ENCODE measurements around the gene APOC3.

APOC3 gene

DNA sequence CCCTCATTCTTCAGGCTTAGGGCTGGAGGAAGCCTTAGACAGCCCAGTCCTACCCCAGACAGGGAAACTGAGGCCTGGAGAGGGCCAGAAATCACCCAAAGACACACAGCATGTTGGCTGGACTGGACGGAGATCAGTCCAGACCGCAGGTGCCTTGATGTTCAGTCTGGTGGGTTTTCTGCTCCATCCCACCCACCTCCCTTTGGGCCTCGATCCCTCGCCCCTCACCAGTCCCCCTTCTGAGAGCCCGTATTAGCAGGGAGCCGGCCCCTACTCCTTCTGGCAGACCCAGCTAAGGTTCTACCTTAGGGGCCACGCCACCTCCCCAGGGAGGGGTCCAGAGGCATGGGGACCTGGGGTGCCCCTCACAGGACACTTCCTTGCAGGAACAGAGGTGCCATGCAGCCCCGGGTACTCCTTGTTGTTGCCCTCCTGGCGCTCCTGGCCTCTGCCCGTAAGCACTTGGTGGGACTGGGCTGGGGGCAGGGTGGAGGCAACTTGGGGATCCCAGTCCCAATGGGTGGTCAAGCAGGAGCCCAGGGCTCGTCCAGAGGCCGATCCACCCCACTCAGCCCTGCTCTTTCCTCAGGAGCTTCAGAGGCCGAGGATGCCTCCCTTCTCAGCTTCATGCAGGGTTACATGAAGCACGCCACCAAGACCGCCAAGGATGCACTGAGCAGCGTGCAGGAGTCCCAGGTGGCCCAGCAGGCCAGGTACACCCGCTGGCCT is 641 bp downstream of the APOC3 start:
- TF ChIP-seq TAF1 (IDR thresholded peaks at IDR 0.05; ENCODE audit: borderline replicate concordance, insufficient read depth, low read length) (no peak), POLR2AphosphoS5 (IDR thresholded peaks at IDR 0.05; ENCODE audit: low read depth, low read length) (no peak), SIN3A (IDR thresholded peaks at IDR 0.05; ENCODE audit: borderline replicate concordance, insufficient read depth, low read length) (no peak), FOXP2 (optimal IDR thresholded peaks at IDR 0.05; ENCODE audit: borderline replicate concordance, extremely low read depth, extremely low read length, insufficient read depth) (no peak)
- TF ChIP-seq, protein P1, sequence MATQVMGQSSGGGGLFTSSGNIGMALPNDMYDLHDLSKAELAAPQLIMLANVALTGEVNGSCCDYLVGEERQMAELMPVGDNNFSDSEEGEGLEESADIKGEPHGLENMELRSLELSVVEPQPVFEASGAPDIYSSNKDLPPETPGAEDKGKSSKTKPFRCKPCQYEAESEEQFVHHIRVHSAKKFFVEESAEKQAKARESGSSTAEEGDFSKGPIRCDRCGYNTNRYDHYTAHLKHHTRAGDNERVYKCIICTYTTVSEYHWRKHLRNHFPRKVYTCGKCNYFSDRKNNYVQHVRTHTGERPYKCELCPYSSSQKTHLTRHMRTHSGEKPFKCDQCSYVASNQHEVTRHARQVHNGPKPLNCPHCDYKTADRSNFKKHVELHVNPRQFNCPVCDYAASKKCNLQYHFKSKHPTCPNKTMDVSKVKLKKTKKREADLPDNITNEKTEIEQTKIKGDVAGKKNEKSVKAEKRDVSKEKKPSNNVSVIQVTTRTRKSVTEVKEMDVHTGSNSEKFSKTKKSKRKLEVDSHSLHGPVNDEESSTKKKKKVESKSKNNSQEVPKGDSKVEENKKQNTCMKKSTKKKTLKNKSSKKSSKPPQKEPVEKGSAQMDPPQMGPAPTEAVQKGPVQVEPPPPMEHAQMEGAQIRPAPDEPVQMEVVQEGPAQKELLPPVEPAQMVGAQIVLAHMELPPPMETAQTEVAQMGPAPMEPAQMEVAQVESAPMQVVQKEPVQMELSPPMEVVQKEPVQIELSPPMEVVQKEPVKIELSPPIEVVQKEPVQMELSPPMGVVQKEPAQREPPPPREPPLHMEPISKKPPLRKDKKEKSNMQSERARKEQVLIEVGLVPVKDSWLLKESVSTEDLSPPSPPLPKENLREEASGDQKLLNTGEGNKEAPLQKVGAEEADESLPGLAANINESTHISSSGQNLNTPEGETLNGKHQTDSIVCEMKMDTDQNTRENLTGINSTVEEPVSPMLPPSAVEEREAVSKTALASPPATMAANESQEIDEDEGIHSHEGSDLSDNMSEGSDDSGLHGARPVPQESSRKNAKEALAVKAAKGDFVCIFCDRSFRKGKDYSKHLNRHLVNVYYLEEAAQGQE (IDR thresholded peaks at IDR 0.05; ENCODE audit: insufficient read depth in 1 of 2, low read depth in 2 of 2, low read length in 2 of 2), result no peak

DNA sequence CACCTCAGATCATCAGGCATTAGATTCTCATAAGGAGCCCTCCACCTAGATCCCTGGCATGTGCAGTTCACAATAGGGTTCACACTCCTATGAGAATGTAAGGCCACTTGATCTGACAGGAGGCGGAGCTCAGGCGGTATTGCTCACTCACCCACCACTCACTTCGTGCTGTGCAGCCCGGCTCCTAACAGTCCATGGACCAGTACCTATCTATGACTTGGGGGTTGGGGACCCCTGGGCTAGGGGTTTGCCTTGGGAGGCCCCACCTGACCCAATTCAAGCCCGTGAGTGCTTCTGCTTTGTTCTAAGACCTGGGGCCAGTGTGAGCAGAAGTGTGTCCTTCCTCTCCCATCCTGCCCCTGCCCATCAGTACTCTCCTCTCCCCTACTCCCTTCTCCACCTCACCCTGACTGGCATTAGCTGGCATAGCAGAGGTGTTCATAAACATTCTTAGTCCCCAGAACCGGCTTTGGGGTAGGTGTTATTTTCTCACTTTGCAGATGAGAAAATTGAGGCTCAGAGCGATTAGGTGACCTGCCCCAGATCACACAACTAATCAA is 2.2 kb downstream of the APOC3 start:
- no peak for TF ChIP-seq FOXP2 (optimal IDR thresholded peaks at IDR 0.05; ENCODE audit: borderline replicate concordance, extremely low read depth, extremely low read length, insufficient read depth)
- TF ChIP-seq, protein P1 (IDR thresholded peaks at IDR 0.05; ENCODE audit: insufficient read depth in 1 of 2, low read depth in 2 of 2, low read length in 2 of 2), result no peak
- no peak for TF ChIP-seq POLR2AphosphoS5 (IDR thresholded peaks at IDR 0.05; ENCODE audit: low read depth, low read length)

DNA sequence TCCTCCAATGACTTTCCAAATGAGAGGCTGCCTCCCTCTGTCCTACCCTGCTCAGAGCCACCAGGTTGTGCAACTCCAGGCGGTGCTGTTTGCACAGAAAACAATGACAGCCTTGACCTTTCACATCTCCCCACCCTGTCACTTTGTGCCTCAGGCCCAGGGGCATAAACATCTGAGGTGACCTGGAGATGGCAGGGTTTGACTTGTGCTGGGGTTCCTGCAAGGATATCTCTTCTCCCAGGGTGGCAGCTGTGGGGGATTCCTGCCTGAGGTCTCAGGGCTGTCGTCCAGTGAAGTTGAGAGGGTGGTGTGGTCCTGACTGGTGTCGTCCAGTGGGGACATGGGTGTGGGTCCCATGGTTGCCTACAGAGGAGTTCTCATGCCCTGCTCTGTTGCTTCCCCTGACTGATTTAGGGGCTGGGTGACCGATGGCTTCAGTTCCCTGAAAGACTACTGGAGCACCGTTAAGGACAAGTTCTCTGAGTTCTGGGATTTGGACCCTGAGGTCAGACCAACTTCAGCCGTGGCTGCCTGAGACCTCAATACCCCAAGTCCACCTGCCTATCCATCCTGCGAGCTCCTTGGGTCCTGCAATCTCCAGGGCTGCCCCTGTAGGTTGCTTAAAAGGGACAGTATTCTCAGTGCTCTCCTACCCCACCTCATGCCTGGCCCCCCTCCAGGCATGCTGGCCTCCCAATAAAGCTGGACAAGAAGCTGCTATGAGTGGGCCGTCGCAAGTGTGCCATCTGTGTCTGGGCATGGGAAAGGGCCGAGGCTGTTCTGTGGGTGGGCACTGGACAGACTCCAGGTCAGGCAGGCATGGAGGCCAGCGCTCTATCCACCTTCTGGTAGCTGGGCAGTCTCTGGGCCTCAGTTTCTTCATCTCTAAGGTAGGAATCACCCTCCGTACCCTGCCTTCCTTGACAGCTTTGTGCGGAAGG is 2.9 kb downstream of the APOC3 start:
- TF ChIP-seq POLR2AphosphoS5 (IDR thresholded peaks at IDR 0.05; ENCODE audit: low read depth, low read length), result no peak
- TF ChIP-seq, protein P1 (IDR thresholded peaks at IDR 0.05; ENCODE audit: insufficient read depth in 1 of 2, low read depth in 2 of 2, low read length in 2 of 2), result no peak
- no peak for TF ChIP-seq SIN3A (IDR thresholded peaks at IDR 0.05; ENCODE audit: borderline replicate concordance, insufficient read depth, low read length)
- no peak for TF ChIP-seq FOXP2 (optimal IDR thresholded peaks at IDR 0.05; ENCODE audit: borderline replicate concordance, extremely low read depth, extremely low read length, insufficient read depth)
- TF ChIP-seq TAF1 (IDR thresholded peaks at IDR 0.05; ENCODE audit: borderline replicate concordance, insufficient read depth, low read length), result no peak

DNA sequence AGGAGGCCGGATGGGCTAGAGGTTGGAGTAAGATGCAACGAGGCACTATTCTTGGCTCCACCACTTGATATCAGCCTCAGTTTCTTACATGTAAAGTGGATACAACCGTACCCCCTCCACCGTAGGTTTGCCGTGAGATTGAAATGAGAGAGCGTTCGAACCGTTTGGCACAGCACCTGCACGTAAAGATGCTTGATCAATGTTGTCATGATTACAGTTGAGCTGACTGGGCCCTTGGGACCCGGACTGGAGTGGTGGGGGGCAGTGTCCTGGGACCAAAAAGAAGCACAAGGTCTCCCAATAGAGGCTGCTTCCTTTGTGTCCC is 3.7 kb downstream of the APOC3 start:
- no peak for TF ChIP-seq POLR2AphosphoS5 (IDR thresholded peaks at IDR 0.05; ENCODE audit: low read depth, low read length)
- TF ChIP-seq, protein P1 (IDR thresholded peaks at IDR 0.05; ENCODE audit: insufficient read depth in 1 of 2, low read depth in 2 of 2, low read length in 2 of 2), result no peak
- no peak for TF ChIP-seq FOXP2 (optimal IDR thresholded peaks at IDR 0.05; ENCODE audit: borderline replicate concordance, extremely low read depth, extremely low read length, insufficient read depth)

Data from PFSK-1 (cell line).